CD4-positive, alpha-beta T cell treated with Interleukin-15 for 1 hour (primary cell): Measurements from ENCODE around the gene FBXW7.

Experiments
- DNase-seq: peaks from one replicate; pipeline ENCODE4 v3.0.0-alpha.2; 2020

FBXW7 gene

DNA sequence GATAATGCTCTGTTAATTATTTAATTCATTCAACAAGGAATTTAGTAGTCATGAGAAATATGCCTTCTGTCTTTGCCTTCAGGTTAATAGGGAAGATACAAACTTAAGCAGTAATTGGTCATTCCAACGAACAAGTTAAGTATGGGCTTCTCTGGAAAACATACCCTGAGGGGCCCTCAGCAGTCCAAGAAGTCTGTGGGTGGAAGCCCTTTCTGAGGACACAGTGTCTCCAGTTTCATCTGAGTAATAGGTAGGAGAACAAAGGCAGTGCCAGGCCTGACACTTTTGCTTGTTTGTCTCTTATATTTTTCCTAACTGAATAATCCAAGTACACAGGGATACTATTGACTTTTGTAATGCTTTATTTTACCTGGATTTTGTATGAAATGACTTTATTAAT, 262.5 kb downstream of the FBXW7 start:
- DNase-seq, result no peak
